Omental fat pad (tissue), 4 donors: ENCODE results near the gene ARF1. TPM values are rescaled to one million over a fixed set of nuclear protein-coding genes. Genes with fewer than 3 reads are reported as not detected.
"Not testable (repeated sequence)": the region's sequence is repeated elsewhere in the genome, so short reads cannot be mapped to it uniquely, and the experiment has no call there.

Source experiments
- ATAC-seq: fragments of 150-250 bp; one replicate; pipeline ENCODE4 v1.9.1; 2016; ENCODE audit warnings: mild to moderate bottlenecking, moderate library complexity; ENCODE audit not compliant: low FRiP score
- DNase-seq: peaks from one replicate; pipeline ENCODE4 v3.0.0-alpha.2; 2019; ENCODE audit warnings: low spot score
- total RNA-seq, 4 donors: library from RNA; depleted of rRNA; stranded (reverse); fragments of >200 nt; gene quantifications; one replicate each; pipeline ENCODE4 v1.1.0, GENCODE V29; 2016
- TF ChIP-seq, protein P1 (sequence below), 3 donors: fragments of 450-650 bp; IDR thresholded peaks; one replicate each; pipeline ENCODE4 v1.5.1; 2016 to 2017; ENCODE audit warnings: antibody characterized with exemption in 3 of 3, mild to moderate bottlenecking in 3 of 3, moderate library complexity in 2 of 3

ARF1 gene
- total RNA-seq, 4 donors from 2014 or later: 273 to 440 (median 369) TPM

DNA sequence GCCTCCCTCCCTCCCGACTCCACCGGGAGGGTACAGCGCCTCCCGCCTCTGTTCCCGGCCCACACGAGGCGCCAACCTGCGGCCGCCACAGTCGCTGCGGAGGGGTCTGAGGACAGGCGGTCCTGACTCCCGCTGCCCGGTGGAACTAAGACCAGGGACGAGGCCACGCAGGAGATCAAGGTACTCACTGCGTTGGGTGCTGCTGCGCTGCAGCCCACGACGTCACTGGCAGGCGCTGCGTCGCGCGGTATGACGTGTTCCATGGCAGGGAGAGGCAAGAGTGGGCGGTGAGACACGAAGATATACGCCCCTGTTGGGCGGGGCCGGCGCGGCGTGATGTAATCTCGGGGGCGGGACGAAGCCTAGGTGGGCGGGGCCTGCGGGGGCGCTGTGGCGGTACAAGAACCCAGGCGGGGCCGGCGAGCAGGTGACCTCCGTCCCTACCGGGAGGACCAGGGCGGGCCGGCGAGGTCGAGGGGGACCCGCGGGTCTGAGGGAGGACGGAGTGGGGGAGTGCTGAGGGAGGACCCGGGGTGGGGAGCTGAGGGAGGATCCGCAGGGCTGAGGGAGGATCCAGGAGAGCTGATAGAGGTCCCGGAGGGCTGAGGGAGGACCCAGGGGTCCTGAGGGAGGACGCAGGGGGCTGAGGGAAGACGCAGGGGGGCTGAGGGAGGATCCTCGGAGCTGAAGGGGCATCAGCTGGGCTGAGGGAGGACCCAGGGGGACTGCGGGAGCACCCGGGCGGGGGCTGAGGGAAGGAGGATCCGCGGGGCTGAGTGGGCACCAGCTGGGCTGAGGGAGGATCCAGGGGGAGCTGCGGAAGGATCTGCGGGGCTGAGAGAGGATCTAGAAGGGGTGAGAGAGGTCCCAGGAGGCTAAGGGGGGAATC is 26.8 kb downstream of the ARF1 start, which contains the start of gene MRPL55:
Gene MRPL55 (minus strand): TSS at position 227 of the 889 bp plus-strand sequence. CDS start 1,039 bp downstream, outside the sequence.
- DNase-seq: peak; percentile 99
- TF ChIP-seq, protein P1, sequence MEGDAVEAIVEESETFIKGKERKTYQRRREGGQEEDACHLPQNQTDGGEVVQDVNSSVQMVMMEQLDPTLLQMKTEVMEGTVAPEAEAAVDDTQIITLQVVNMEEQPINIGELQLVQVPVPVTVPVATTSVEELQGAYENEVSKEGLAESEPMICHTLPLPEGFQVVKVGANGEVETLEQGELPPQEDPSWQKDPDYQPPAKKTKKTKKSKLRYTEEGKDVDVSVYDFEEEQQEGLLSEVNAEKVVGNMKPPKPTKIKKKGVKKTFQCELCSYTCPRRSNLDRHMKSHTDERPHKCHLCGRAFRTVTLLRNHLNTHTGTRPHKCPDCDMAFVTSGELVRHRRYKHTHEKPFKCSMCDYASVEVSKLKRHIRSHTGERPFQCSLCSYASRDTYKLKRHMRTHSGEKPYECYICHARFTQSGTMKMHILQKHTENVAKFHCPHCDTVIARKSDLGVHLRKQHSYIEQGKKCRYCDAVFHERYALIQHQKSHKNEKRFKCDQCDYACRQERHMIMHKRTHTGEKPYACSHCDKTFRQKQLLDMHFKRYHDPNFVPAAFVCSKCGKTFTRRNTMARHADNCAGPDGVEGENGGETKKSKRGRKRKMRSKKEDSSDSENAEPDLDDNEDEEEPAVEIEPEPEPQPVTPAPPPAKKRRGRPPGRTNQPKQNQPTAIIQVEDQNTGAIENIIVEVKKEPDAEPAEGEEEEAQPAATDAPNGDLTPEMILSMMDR (IDR thresholded peaks at IDR 0.05): no peak
- ATAC-seq: peak; percentile 93

DNA sequence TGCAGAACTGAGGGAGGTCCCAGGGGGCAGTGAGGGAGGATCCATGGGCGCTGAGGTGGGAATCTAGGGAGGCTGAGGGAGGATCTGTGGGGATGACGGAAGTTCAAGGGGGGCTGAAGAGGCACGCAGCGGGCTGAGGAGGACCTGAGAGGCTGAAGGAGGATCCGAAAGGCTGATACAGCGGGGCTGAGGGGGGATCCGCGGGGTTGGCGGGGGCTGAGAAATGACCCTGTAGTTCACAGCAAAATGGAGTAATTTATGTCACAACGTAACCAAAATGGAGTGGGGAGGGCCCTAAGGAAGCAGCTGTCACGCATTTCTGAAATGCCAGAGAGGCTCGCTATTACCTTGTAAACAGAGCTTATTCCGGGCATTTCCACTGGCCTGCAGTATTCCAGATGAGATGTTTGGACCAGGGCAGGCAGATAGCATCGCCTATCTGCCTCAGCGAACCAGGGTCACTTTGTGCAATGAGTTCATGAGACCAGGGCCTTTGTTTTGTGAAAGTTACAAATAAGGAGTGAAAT is 27.5 kb downstream of the ARF1 start:
- DNase-seq: no peak
- TF ChIP-seq, protein P1 (IDR thresholded peaks at IDR 0.05): no peak
- no peak for ATAC-seq

DNA sequence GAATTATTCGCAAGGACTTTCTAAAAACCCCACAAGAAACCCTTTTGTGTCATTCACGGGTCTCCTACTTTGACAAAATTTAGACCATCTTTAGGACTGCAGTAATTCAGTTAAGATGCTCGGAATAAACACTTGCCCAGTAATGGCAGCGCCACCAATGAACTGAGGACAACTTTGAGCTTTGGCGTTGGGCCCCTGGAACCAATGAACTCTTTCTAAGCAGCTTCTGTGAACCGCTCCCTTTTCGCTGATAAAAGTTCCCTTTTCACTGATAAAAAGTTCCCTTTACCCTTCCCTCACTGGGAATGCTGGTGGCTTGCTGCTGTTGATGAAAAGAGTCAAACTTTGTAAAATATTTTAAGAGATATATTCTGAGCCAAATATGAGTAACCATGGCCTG is 28.0 kb downstream of the ARF1 start:
- ATAC-seq (no peak), DNase-seq (no peak)
- TF ChIP-seq, protein P1 (IDR thresholded peaks at IDR 0.05): no peak

DNA sequence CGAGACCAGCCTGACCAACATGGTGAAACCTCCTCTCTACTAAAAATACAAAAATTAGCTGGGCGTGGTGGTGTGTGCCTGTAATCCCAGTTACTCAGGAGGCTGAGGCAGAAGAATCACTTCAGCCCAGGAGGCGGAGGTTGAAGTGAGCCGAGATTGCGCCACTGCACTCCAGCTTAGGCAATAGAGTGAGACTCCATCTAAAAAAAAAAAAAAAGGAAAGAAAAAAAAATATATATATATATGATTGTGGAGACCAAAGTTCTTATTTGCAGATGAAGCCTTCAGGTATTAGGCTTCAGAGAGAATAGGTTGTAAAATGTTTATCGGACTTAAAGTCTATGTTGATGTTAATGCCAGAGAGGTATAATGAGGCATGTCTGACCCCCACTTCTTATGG is 28.8 kb downstream of the ARF1 start:
- ATAC-seq, DNase-seq: not testable (repeated sequence)

DNA sequence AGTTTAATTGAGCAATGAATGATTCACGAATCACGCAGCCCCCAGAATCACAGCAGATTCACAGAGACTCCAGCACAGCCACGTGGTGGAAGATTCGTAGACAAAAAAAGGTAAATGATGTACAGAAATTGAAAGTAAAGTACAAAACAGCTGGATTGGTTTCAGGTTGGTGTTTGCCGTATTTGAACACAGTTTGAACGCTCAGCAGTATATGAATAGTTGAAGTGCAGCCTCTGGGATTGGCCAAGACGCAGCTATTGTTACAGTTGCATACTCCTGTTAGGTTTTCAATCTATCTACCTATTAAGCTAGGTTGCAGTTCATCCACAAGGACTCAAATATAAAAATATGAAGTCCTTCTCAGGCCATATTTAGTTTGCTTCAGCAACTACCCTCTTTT is 29.7 kb downstream of the ARF1 start:
- TF ChIP-seq, protein P1 (IDR thresholded peaks at IDR 0.05): no peak
- ATAC-seq (no peak), DNase-seq (no peak)

DNA sequence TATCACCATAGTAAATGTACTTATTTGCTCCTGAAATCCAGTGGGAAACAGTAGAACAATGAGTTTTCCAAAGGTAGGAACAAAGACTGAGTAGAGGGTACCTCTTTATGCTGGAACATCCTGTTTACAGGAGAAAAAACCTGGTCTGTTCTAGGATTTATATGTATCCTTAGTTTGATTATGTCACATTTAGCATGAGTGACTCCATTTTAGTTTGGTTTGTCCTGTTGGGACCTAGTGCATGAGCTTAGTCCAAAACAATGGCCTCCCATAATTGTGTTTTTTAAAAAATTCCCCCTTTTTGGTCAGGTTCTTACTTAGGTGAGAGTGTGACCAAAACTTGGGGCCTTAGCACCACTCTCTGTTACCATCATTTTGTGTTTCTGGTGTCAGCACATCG is 30.1 kb downstream of the ARF1 start:
- no peak for ATAC-seq
- DNase-seq: no peak
- TF ChIP-seq, protein P1 (IDR thresholded peaks at IDR 0.05): no peak

DNA sequence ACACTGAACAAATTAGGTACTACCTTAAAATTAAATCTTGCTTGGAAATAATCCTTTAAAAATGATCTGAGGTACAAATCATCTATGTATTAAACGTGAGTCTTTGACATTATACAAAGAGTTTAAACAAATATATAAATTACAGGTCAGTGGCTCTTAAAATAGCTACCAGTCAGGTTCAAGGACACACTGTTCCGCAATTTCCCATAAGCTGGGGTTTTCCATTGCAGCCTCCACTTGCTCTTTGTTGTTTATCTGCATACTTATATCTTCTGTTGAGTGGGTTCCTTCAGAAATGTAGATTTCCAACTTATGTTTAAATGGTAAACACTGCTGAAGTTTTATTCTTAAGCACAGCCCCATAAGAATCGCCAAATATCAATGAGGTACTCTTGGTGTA is 32.3 kb downstream of the ARF1 start:
- DNase-seq: no peak
- TF ChIP-seq, protein P1 (IDR thresholded peaks at IDR 0.05): no peak
- ATAC-seq: no peak
